ENCODE data around the gene MAB21L4. TPM values are rescaled to one million over a fixed set of nuclear protein-coding genes. Genes with fewer than 3 reads are reported as not detected.

MAB21L4 gene
- polyA plus RNA-seq, 1 of the 3 experiments (the other 2 are of a cell fraction): not detected

- Histone ChIP-seq H3K4me2 (no peak overlapping the region), H3F3A (replicated peaks; ENCODE audit: insufficient read depth) (no peaks in the 10 kb centered on the region), H3K9ac (no peak overlapping the region), H3K36me3 (replicated peaks in 1 of 2; ENCODE audit: control insufficient read depth in 1 of 2, insufficient read depth in 2 of 2, low read length in 1 of 2) (no peaks in the 10 kb centered on the region), H2AFZ (ENCODE audit: low read depth) (no peak overlapping the region), H3K79me2 (ENCODE audit: insufficient read depth) (no peaks in the 10 kb centered on the region), H3K9me2 (no peaks in the 10 kb centered on the region), H3K27me3 (ENCODE audit: insufficient read depth) (no peaks in the 10 kb centered on the region), H3K9me3 (no peaks in the 10 kb centered on the region), H3K27ac (ENCODE audit: low read depth in 2 of 2, low read length in 1 of 2) (no peak overlapping the region), H3K4me1 (ENCODE audit: control insufficient read depth in 1 of 2, insufficient read depth in 2 of 2, low read depth in 1 of 2, low read length in 1 of 2) (peaks cover 0 to 42% of the 10 kb centered on the region in 2 experiments; a peak in 1 of 4 replicates), H4K20me1 (ENCODE audit: insufficient read depth) (no peaks in the 10 kb centered on the region), H3K4me3 (ENCODE audit: low read depth in 2 of 2, low read length in 1 of 2) (no peak overlapping the region)
- DNase-seq: no peak
- POLR2A ChIA-PET: no interaction called here
- CTCF ChIA-PET: interaction anchor here (1.0 to 4.1 kb wide), 4 partner anchors 9 to 49 kb away, joined by 3 to 29 read pairs (median 6); no protein-coding TSS in a partner anchor
- TF ChIP-seq MEF2A (IDR thresholded peaks at IDR 0.05; ENCODE audit: borderline replicate concordance, low read depth): no peak
- no peak for TF ChIP-seq POLR2AphosphoS5 (IDR thresholded peaks at IDR 0.05; ENCODE audit: low read depth, low read length)
- TF ChIP-seq NFIC (IDR thresholded peaks at IDR 0.05; ENCODE audit: borderline replicate concordance): no peak
- no peak for TF ChIP-seq SIN3A (IDR thresholded peaks at IDR 0.05; ENCODE audit: borderline replicate concordance, low read depth, low read length)
- TF ChIP-seq, protein P1, sequence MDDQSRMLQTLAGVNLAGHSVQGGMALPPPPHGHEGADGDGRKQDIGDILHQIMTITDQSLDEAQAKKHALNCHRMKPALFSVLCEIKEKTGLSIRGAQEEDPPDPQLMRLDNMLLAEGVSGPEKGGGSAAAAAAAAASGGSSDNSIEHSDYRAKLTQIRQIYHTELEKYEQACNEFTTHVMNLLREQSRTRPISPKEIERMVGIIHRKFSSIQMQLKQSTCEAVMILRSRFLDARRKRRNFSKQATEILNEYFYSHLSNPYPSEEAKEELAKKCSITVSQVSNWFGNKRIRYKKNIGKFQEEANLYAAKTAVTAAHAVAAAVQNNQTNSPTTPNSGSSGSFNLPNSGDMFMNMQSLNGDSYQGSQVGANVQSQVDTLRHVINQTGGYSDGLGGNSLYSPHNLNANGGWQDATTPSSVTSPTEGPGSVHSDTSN (IDR thresholded peaks at IDR 0.05): no peak
- no peak for TF ChIP-seq REST (IDR thresholded peaks at IDR 0.05; ENCODE audit: low read depth, low read length)
- TF ChIP-seq RAD21 (IDR thresholded peaks at IDR 0.05; ENCODE audit: low read length): no peak
- no peak for TF ChIP-seq JUND (IDR thresholded peaks at IDR 0.05)
- WGBS (ENCODE audit: low lambda C conversion rate): 67% methylated on average over 24 of the region's 27 CpGs
Measured at GRCh38 chr2:240900141-240900860, 4.3 kb upstream of the MAB21L4 start.

GRCh38 chr2:240899468-240899865, 3.5 kb upstream of the MAB21L4 start:
- Histone ChIP-seq H3K27ac (ENCODE audit: low read depth in 2 of 2, low read length in 1 of 2) (no peak overlapping the region), H3K4me3 (ENCODE audit: low read depth in 2 of 2, low read length in 1 of 2) (no peak overlapping the region), H3K9ac (no peak overlapping the region), H3K79me2 (ENCODE audit: insufficient read depth) (no peaks in the 10 kb centered on the region), H3K4me2 (no peak overlapping the region), H3K36me3 (replicated peaks in 1 of 2; ENCODE audit: control insufficient read depth in 1 of 2, insufficient read depth in 2 of 2, low read length in 1 of 2) (no peaks in the 10 kb centered on the region), H3K9me2 (no peaks in the 10 kb centered on the region), H3K4me1 (ENCODE audit: control insufficient read depth in 1 of 2, insufficient read depth in 2 of 2, low read depth in 1 of 2, low read length in 1 of 2) (peaks cover 0 to 34% of the 10 kb centered on the region in 2 experiments; a peak in 1 of 4 replicates), H4K20me1 (ENCODE audit: insufficient read depth) (no peaks in the 10 kb centered on the region), H3K27me3 (ENCODE audit: insufficient read depth) (no peaks in the 10 kb centered on the region), H2AFZ (ENCODE audit: low read depth) (no peak overlapping the region), H3K9me3 (no peaks in the 10 kb centered on the region), H3F3A (replicated peaks; ENCODE audit: insufficient read depth) (no peaks in the 10 kb centered on the region)
- 77% methylated on average over 18 of the region's 19 CpGs for WGBS (ENCODE audit: low lambda C conversion rate)
- TF ChIP-seq MXI1 (IDR thresholded peaks at IDR 0.05; ENCODE audit: low read depth, low read length) (no peak), FOSL2 (IDR thresholded peaks at IDR 0.05; ENCODE audit: borderline replicate concordance, low read depth) (no peak), FOXJ3 (CRISPR knock-in tag; IDR thresholded peaks at IDR 0.05) (no peak)
- TF ChIP-seq, protein P2, sequence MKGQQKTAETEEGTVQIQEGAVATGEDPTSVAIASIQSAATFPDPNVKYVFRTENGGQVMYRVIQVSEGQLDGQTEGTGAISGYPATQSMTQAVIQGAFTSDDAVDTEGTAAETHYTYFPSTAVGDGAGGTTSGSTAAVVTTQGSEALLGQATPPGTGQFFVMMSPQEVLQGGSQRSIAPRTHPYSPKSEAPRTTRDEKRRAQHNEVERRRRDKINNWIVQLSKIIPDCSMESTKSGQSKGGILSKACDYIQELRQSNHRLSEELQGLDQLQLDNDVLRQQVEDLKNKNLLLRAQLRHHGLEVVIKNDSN (IDR thresholded peaks at IDR 0.05; ENCODE audit: borderline replicate concordance, low read depth): no peak
- no peak for DNase-seq
- ChIA-PET POLR2A (no interaction called here), CTCF (interaction anchor here (1.0 to 4.1 kb wide), 5 partner anchors 10 to 84 kb away, joined by 3 to 29 read pairs (median 4); no protein-coding TSS in a partner anchor)
